WTC11 (cell line): ENCODE measurements around the gene SELENOS. TPM values are rescaled to one million over a fixed set of nuclear protein-coding genes. Genes with fewer than 3 reads are reported as not detected.

Source experiments
- ATAC-seq: fragments of 200-7000 bp; cut with Tn5 transposase; 2 replicates; pipeline ENCODE4 v1.10.0; 2021; ENCODE audit warnings: mild to moderate bottlenecking, moderate library complexity
- CTCF ChIA-PET: fragments of 300-600 bp; sonication (Branson Sonifier 250); formaldehyde crosslinking; loops from one replicate; lab custom pipeline; 2021; ENCODE audit warnings: antibody characterized with exemption; lab: Charles Lee
- POLR2A ChIA-PET: fragments of 350-600 bp; sonication (Branson Sonifier 250); formaldehyde crosslinking; loops from one replicate; lab custom pipeline; 2021; ENCODE audit warnings: antibody characterized with exemption; lab: Charles Lee
- DNase-seq: peaks from one replicate; pipeline ENCODE4 v3.0.0; 2021; ENCODE audit warnings: low spot score
- H3K27ac Mint-ChIP-seq: 2 replicates; pipeline ENCODE4 v1.8.0; 2021; ENCODE audit warnings: mixed read lengths
- H3K27me3 Mint-ChIP-seq: 2 replicates; pipeline ENCODE4 v1.8.0; 2021; ENCODE audit warnings: low read depth, mild to moderate bottlenecking, moderate library complexity, mixed read lengths
- H3K36me3 Mint-ChIP-seq: 2 replicates; pipeline ENCODE4 v1.8.0; 2021; ENCODE audit warnings: mixed read lengths
- H3K4me1 Mint-ChIP-seq: 2 replicates; pipeline ENCODE4 v1.8.0; 2022; ENCODE audit warnings: mixed read lengths
- H3K4me3 Mint-ChIP-seq: 2 replicates; pipeline ENCODE4 v1.8.0; 2021; ENCODE audit warnings: mild to moderate bottlenecking, moderate library complexity, mixed read lengths
- H3K9me3 Mint-ChIP-seq: 2 replicates; pipeline ENCODE4 v1.8.0; 2021; ENCODE audit warnings: mixed read lengths
- AR ChIP-seq: fragments of 250-450 bp; sonication (Bioruptor Pico); IDR thresholded peaks from 2 replicates; pipeline ENCODE4 v1.9.0; 2021; ENCODE audit warnings: mild to moderate bottlenecking
- ATF3 ChIP-seq: sonication (generic); formaldehyde crosslinking; conservative IDR thresholded peaks from 2 replicates; pipeline ENCODE4 v1.8.1; 2022; ENCODE audit warnings: mild to moderate bottlenecking, missing genetic modification reagents
- CTCF ChIP-seq: fragments of 200-600 bp; IDR thresholded peaks from 2 replicates; pipeline ENCODE4 v1.8.0; 2022; ENCODE audit warnings: antibody characterized with exemption
- E2F4 ChIP-seq: sonication (generic); formaldehyde crosslinking; IDR thresholded peaks from 2 replicates; pipeline ENCODE4 v1.8.1; 2022; ENCODE audit warnings: low read depth, mild to moderate bottlenecking, moderate library complexity, missing genetic modification reagents, borderline replicate concordance
- ESRRA ChIP-seq: sonication (generic); formaldehyde crosslinking; IDR thresholded peaks from 2 replicates; pipeline ENCODE4 v1.8.1; 2022; ENCODE audit warnings: mild to moderate bottlenecking, missing genetic modification reagents, borderline replicate concordance
- IRF1 ChIP-seq: sonication (generic); formaldehyde crosslinking; IDR thresholded peaks from 2 replicates; pipeline ENCODE4 v1.8.0; 2023; ENCODE audit warnings: missing genetic modification reagents
- RORB ChIP-seq: fragments of 250-450 bp; sonication (Bioruptor Pico); IDR thresholded peaks from 2 replicates; pipeline ENCODE4 v1.9.0; 2021; ENCODE audit warnings: mild to moderate bottlenecking
- TEAD1 ChIP-seq: sonication (generic); formaldehyde crosslinking; IDR thresholded peaks from 2 replicates; pipeline ENCODE4 v1.8.0; 2022; ENCODE audit warnings: mild to moderate bottlenecking, missing genetic modification reagents
- ZNF219 ChIP-seq: sonication (generic); formaldehyde crosslinking; IDR thresholded peaks from 2 replicates; pipeline ENCODE4 v1.8.0; 2023; ENCODE audit warnings: missing genetic modification reagents, mild to moderate bottlenecking, borderline replicate concordance
- total RNA-seq: library from RNA; stranded (reverse); gene quantifications from 3 replicates; pipeline ENCODE4 v1.2.3, GENCODE V29; 2021

The SELENOS gene
- total RNA-seq, 1 experiment from 2014 or later = 43.8 TPM

- TF ChIP-seq ESRRA = no peak
- no peak for TF ChIP-seq RORB (CRISPR knock-in tag)
- TF ChIP-seq IRF1 = no peak
- TF ChIP-seq AR = no peak
- no peak for TF ChIP-seq ATF3
- TF ChIP-seq, all 79 proteins: peak for 0
Observed at GRCh38 chr15:101262551-101262950, 14.7 kb downstream of the SELENOS start (continued).

- ATAC-seq = peak; percentile 62
- Mint-ChIP-seq H3K4me3 (no peak overlapping the region), H3K27ac (no peak overlapping the region), H3K36me3 (no peaks in the 10 kb centered on the region), H3K9me3 (no peaks in the 10 kb centered on the region; the same call in 1 of the 2 replicates), H3K27me3 (no peaks in the 10 kb centered on the region)
- ChIA-PET POLR2A (interaction anchor here (0.8 kb wide), 1 partner anchor 176 kb away, joined by 3 read pairs; no protein-coding TSS in a partner anchor), CTCF (interaction anchor here (0.6 to 8.1 kb wide), 34 partner anchors 9 to 341 kb away, joined by 3 to 128 read pairs (median 5); partner anchors contain the start of gene LRRK1)
- peak; percentile 45 for DNase-seq
- TF ChIP-seq CTCF = peak; percentile 48
- TF ChIP-seq ZNF219 (CRISPR knock-in tag) = no peak
- no peak for TF ChIP-seq TEAD1 (CRISPR knock-in tag)
- TF ChIP-seq, all 79 proteins: peak for 1
- H3K4me1 Mint-ChIP-seq = peaks cover 38% of the 10 kb centered on the region
Observed at GRCh38 chr15:101258238-101259144, 18.8 kb downstream of the SELENOS start.

- Mint-ChIP-seq H3K36me3 (no peaks in the 10 kb centered on the region), H3K27me3 (no peaks in the 10 kb centered on the region), H3K9me3 (no peaks in the 10 kb centered on the region), H3K27ac (no peak overlapping the region), H3K4me1 (peaks cover 49% of the 10 kb centered on the region), H3K4me3 (no peak overlapping the region)
- ATAC-seq (no peak), DNase-seq (no peak)
- TF ChIP-seq E2F4 (CRISPR knock-in tag) = no peak
- peak; percentile 31; the same call in 1 of the 2 replicates for TF ChIP-seq CTCF
- no peak for TF ChIP-seq TEAD1 (CRISPR knock-in tag)
- ChIA-PET POLR2A (no interaction called here), CTCF (interaction anchor here (0.6 to 8.1 kb wide), 18 partner anchors 10 to 339 kb away, joined by 3 to 128 read pairs (median 6); partner anchors contain the start of gene LRRK1)
Observed at GRCh38 chr15:101256757-101257156, 20.5 kb downstream of the SELENOS start.
